Measurements from ENCODE around the gene SMURF1. TPM values are rescaled to one million over a fixed set of nuclear protein-coding genes. Genes with fewer than 3 reads are reported as not detected.

The SMURF1 gene
- total RNA-seq, 6 experiments from 2014 or later, result 8.8 to 14.1 (median 10.9) TPM

DNA sequence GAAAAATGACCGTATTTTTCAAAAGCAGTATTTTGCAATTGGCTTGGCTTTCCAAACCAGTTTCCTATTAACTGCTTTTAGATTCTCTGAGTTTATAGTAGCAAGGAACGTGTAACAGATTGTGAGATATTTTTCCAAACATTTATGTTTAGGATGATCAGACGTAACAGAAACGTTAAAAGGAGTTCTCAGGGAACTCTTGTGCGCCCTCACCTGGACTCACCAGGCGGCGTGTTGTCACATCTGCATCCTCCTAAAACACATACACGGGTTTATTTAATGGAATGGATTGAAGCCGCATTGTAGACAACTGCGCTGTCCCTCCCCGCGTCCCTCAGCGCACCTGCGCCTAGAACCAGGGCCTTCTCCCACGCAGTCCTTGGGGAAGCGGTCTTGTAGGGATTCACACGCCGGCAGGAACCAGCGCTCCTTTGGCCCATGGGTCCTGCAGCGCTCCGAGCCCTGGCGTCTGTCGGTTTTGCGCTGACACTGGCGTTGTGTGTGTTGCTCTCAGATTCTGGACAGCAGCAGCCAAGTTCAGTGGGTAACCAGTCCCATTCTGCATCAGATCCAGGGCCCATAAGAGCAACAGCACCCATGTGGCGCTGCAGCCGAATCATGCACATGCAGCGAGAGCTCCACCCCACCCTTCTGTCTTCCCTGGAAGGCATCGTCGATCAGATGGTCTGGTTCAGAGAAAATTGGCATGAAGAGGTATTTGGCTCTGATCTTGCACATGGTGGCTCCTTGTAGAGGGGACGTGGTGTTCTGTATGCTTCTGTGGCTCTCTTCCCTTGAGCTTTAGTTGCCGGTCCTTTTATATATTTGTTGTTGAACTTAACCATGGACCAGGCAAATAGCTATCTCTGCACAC is 150.6 kb downstream of the SMURF1 start:
- TF ChIP-seq POLR2A (IDR thresholded peaks at IDR 0.05), result no peak
- TF ChIP-seq, protein P1, sequence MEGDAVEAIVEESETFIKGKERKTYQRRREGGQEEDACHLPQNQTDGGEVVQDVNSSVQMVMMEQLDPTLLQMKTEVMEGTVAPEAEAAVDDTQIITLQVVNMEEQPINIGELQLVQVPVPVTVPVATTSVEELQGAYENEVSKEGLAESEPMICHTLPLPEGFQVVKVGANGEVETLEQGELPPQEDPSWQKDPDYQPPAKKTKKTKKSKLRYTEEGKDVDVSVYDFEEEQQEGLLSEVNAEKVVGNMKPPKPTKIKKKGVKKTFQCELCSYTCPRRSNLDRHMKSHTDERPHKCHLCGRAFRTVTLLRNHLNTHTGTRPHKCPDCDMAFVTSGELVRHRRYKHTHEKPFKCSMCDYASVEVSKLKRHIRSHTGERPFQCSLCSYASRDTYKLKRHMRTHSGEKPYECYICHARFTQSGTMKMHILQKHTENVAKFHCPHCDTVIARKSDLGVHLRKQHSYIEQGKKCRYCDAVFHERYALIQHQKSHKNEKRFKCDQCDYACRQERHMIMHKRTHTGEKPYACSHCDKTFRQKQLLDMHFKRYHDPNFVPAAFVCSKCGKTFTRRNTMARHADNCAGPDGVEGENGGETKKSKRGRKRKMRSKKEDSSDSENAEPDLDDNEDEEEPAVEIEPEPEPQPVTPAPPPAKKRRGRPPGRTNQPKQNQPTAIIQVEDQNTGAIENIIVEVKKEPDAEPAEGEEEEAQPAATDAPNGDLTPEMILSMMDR (IDR thresholded peaks at IDR 0.05), result no peak
- H3K27ac ChIP-seq, result no peak overlapping the region
- peak in 1 of 3 donors; percentile 4 for DNase-seq
- no peaks in the 10 kb centered on the region for H3K9me3 ChIP-seq
- no peak overlapping the region for H3K4me3 ChIP-seq
- ATAC-seq, result no peak
- H3K27me3 ChIP-seq, result no peaks in the 10 kb centered on the region
- intact Hi-C loops (cut with DNase I), result no loop called here
- 93% methylated on average over 23 of the region's 32 CpGs for WGBS (ENCODE audit: insufficient coverage, low coverage, low lambda C conversion rate, missing lambda C conversion rate)
- H3K4me1 ChIP-seq, result no peaks in the 10 kb centered on the region
- peaks cover 0 to 74% (median 39%) of the 10 kb centered on the region in 4 donors for H3K36me3 ChIP-seq

DNA sequence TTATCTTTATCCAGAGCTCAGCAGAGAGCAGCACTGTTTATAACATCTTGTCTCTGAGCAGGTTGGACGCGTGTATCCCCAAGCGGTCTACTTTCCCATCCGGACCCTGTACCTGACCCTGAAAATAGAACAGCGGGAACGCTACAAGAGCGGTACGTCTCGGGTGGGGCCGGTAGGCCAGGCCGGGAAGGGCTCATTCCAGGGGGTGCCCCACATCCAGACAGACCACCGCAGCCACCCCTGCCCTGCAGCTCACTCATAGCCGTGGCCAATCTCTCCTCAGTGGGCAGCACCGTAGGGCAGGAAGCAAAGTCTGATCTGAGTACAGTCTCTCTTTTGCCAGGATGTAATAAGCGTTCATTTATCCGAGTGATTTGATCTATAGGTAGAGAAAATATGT is 151.8 kb downstream of the SMURF1 start:
- ATAC-seq (no peak), DNase-seq (no peak)
- intact Hi-C loops (cut with DNase I), result no loop called here
- no peak overlapping the region for H3K27ac ChIP-seq
- H3K4me1 ChIP-seq, result no peaks in the 10 kb centered on the region
- peaks cover 0 to 78% (median 39%) of the 10 kb centered on the region in 4 donors for H3K36me3 ChIP-seq
- H3K4me3 ChIP-seq, result no peak overlapping the region
- no peaks in the 10 kb centered on the region for H3K9me3 ChIP-seq
- no peaks in the 10 kb centered on the region for H3K27me3 ChIP-seq
- no peak for TF ChIP-seq POLR2A (IDR thresholded peaks at IDR 0.05)
- TF ChIP-seq, protein P1 (IDR thresholded peaks at IDR 0.05), result no peak
- 91% methylated on average over 14 of the region's 16 CpGs for WGBS (ENCODE audit: insufficient coverage, low coverage, low lambda C conversion rate, missing lambda C conversion rate)

DNA sequence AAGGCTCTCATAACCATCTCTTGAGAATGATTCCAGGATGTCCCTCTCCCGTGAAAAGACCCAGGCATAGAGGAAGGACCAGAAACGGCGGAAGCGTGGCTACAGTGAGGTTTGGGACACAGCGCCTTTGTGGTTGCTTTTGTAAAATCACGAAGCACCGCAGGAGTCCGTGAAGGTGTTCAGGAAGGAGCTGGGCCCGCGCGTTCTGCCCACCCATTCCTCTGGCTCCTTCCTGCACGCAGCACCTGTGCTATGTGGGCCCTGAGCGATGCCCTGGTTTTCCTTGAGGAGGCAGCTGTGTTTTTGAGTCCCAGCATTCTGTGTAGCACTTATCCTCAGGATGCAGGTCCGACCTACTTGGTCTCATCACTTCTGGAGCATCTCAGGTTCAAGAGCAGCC is 152.8 kb downstream of the SMURF1 start:
- H3K4me1 ChIP-seq, result no peaks in the 10 kb centered on the region
- no peak overlapping the region for H3K4me3 ChIP-seq
- H3K27me3 ChIP-seq, result no peaks in the 10 kb centered on the region
- no peak for DNase-seq
- WGBS (ENCODE audit: insufficient coverage, low coverage, low lambda C conversion rate, missing lambda C conversion rate), result 82% methylated on average over 6 of the region's 14 CpGs
- H3K9me3 ChIP-seq, result no peaks in the 10 kb centered on the region
- H3K27ac ChIP-seq, result no peak overlapping the region
- no peak for TF ChIP-seq POLR2A (IDR thresholded peaks at IDR 0.05)
- TF ChIP-seq, protein P1 (IDR thresholded peaks at IDR 0.05), result no peak
- no peak for ATAC-seq
- intact Hi-C loops (cut with DNase I), result no loop called here
- peaks cover 0 to 75% (median 39%) of the 10 kb centered on the region in 4 donors for H3K36me3 ChIP-seq

DNA sequence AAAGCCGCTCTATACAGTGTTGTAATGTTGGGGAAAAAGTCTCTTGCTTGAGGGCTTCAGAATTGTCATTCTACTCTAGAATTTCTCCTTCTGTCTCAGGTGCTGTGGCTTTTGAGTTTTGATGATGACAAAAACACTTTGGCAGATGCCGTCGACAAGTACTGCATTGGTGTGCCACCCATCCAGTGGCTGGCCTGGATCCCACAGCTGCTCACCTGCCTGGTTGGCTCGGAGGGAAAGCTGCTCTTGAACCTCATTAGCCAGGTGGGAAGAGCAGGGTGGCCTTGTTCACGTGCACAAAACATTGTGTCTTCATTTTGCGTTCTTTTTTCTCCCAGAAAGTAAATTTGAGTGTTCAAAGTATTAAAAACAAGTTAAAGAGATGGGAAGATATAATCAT is 153.6 kb downstream of the SMURF1 start:
- DNase-seq (no peak), ATAC-seq (no peak)
- Histone ChIP-seq H3K36me3 (peaks cover 0 to 81% (median 40%) of the 10 kb centered on the region in 4 donors), H3K9me3 (no peaks in the 10 kb centered on the region), H3K27me3 (no peaks in the 10 kb centered on the region), H3K27ac (no peak overlapping the region), H3K4me1 (no peaks in the 10 kb centered on the region), H3K4me3 (no peak overlapping the region)
- TF ChIP-seq, protein P1 (IDR thresholded peaks at IDR 0.05), result no peak
- WGBS (ENCODE audit: insufficient coverage, low coverage, low lambda C conversion rate, missing lambda C conversion rate), result 89% methylated on average over 6 of the region's 6 CpGs
- intact Hi-C loops (cut with DNase I), result no loop called here
